Central memory CD4-positive, alpha-beta T cell (primary cell): Measurements from ENCODE around the gene WASHC4.
"Not testable (repeated sequence)": the region's sequence is repeated elsewhere in the genome, so short reads cannot be mapped to it uniquely, and the experiment has no call there.

Source experiments
- DNase-seq: peaks from one replicate; pipeline ENCODE4 v3.0.0; 2022

WASHC4 gene

DNA sequence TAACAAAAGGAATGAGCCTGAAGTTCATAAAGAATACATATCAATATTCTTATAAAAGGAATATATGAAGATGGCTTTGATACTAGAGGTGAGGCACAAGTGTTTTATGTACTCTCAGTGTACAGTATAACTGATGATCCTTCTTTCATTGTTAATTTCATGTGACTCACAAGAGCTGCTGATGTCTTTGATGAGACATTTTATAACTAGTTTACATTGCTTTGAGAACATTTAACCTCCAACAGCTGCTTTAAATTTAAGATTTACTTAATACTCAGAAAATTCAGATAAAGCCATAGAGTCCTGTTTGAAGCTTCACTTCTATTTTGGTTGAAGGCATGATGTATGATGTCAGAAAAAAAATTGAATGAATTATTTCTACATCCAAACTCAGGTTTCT, 59.8 kb downstream of the WASHC4 start:
- DNase-seq = no peak

DNA sequence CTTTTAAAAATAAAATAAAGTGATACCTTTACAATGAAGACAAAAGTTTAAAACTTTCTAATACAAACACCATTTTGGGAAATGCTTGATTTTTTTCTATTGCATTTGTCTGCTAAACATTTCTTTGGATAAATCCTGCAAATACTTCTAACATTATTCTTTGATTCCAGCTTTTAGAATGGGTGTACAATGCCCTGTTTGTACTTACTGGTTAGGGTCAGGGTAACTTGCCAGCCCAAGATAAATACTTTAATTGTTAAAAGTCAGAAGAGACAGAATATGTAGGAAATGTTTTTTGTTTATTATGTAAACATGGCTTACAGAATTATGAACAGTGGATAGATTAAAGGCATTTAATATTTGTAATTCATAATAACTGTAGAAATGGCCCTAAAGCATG, 60.5 kb downstream of the WASHC4 start:
- no peak for DNase-seq

GRCh38 chr12:105170139-105170538, 62.6 kb downstream of the WASHC4 start:
- no peak for DNase-seq

DNA sequence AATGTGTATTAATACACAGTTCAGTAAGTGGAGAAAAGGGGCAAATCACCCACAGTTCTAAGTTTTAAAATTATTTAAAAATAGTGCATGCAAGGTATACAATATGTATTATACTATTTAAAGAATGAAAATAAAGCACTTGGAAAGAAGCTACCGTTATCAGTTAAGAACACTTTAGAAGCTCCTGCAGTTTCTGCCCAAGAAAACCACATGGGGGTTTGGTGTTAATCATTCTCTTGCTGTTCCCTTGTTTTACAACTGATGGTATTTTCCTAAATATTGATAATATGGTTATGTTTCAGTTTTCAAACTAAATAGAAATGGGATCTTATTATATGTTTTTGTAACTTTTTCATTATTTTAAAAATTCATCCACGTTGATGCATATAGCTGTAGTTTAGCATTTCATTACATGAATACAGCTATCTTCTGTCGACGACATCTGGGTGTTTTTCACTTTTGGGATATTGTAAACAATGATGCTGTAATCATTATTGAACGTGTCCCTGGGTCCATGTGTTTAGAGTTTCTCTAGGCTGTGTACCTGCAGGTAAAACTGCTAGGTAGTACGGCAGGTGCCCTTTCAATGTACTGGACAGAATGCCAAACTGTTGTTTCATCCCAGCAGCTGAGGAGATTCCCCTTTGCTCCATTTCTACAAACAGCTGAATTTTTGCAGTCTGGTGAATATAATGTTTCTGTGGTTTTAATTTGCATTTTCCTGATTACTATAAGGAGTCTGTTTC, 64.3 kb downstream of the WASHC4 start:
- no peak for DNase-seq

GRCh38 chr12:105175397-105175990, 68.0 kb downstream of the WASHC4 start:
- DNase-seq = no peak

- no peak for DNase-seq
These were observed 69.7 kb downstream of the WASHC4 start for GRCh38 chr12:105177208-105177607.

- DNase-seq = not testable (repeated sequence)
These were observed 71.6 kb downstream of the WASHC4 start for GRCh38 chr12:105179114-105179513.

DNA sequence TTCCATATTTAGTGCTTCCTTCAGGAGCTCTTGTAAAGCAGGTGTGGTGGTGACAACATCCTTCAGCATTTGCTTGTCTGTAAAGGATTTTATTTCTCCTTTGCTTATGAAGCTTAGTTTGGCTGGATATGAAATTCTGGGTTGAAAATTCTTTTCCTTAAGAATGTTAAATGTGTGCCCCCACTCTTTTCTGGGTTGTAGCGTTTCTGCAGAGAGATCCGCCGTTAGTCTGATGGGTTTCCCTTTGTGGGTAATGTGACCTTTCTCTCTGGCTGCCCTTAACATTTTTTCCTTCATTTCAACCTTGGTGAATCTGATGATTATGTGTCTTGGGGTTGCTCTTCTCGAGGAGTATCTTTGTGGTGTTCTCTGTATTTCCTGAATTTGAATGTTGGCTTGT, 75.9 kb downstream of the WASHC4 start:
- DNase-seq = not testable (repeated sequence)

- DNase-seq = not testable (repeated sequence)
These were observed 76.4 kb downstream of the WASHC4 start for GRCh38 chr12:105183976-105184375.

DNA sequence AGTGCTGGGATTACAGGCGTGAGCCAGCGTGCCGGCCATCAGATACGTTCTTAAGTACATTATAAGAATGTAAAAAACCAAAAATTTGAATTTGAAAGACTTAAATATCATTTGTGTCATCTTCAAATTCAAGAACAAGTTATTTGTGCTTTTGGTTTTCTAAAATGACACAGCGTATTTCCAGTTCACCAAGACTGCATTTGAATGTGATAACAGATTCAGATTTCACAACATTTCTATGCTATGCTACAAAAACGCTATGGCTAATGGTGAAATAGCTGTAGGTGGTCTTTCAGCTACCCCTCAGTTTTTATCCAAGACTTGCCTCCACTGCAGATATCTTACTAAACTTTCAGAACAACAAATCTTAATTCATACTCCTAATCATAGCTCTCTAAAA, 81.8 kb downstream of the WASHC4 start:
- DNase-seq = no peak

- no peak for DNase-seq
These were observed 83.0 kb downstream of the WASHC4 start for GRCh38 chr12:105190530-105190929.

DNA sequence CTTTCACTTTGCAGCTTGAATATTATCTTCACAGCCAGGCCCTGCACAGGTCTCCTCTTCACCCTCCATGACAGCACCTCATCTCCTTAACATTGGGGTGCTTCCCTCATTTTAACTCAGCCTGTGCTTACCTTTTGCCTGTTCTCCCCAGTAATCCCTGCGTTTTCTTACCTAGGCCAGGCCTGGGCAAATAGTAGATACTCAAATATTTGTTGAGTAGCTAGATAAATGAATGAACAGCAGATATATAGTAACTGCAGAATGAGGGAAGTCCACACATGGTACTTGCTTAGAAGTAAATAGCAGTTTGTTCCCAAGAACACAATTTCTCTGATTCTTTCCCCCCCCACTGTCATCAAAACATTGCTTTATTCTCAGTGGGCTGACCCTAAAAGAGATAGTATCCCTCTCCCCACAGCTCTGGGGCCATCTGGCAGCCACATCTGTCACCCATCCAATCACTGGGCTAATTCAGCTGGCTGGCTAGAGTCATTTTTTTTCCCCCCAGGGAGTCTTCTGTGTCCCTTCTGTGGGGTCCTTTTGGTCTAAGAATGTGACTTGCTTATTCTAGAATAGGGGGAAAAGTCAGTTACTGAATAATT, 85.2 kb downstream of the WASHC4 start:
- DNase-seq = no peak

DNA sequence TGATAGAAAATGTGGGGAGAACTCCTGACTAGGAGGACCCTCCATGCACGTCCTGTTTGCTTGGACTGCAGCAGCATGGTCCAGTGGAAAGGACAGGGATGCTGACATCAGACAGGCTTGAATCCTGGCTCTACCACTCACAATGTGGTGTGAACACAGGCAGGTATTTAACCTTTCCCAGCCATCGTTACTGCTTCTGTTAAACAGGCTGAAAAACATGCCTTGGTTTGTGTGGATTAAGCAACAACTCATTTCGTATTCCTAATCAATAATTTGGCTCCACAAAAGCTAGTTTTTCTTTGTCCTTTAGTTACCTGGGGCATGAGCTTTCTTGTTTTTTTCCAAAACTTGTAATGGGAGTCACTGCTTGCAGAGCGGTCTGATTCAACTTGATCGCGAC, 87.4 kb downstream of the WASHC4 start:
- no peak for DNase-seq

DNA sequence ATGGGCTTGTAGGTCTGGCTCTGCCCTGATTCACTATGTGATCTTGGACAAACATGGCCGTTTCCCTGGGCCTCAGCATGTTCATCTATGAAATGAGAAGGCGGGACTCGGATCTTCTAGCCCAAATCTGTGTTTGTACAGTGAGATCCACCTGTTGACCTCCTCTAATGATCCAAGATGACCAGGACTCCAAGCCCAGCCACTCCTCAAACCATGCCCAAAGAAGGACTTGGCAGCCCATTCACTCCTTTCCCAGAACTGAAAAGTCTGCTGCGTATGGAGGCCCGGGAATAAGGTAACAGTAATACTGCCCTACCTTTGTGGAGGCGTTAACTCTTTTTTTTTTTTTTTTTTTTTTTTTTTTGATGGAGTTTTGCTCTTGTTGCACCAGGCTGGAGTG, 88.6 kb downstream of the WASHC4 start:
- DNase-seq = no peak

DNA sequence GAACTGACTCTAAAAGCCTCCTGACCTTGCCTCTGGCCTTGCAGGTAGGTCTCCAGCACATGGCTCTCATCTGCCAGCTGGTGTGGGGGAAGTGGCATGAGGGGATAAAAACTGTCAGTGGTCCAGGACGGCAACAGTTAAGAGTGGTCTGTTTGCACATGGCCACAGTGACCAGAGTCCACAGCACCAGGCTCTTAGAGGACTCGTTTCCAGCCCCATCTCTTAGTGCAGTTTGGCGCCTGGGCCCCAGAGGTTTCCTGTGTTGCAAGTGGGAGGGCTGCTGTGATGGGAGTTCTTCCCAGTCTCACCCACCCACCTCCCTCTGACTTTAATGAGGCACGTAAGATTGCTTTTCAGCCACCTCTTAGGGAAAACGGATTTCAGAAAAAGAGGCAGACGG, 91.4 kb downstream of the WASHC4 start:
- no peak for DNase-seq

- DNase-seq = no peak
These were observed 92.9 kb downstream of the WASHC4 start for GRCh38 chr12:105200385-105200784.

GRCh38 chr12:105201299-105201698, 93.8 kb downstream of the WASHC4 start:
- DNase-seq = no peak

GRCh38 chr12:105202202-105202601, 94.7 kb downstream of the WASHC4 start:
- no peak for DNase-seq

- DNase-seq = no peak
These were observed 96.6 kb downstream of the WASHC4 start for GRCh38 chr12:105204127-105204526.

DNA sequence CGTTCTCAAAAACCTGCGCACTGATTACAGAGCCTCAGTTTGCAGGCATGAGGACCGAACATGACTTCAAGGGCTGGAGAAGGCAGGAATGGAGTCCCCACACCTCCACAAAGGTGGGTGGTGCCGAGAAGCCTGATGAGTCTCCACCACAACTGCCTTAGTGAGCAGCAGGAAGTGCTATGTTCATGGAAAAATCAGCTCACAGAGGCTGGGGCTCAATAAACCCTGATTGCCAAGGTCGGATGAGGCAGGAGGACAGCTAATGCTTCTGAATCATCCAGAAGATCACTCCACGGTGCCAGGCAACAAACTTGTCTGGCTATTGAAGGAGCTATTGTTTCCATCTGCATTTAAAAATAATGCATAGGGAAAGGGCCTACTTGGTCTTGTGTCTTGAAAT, 97.4 kb downstream of the WASHC4 start:
- DNase-seq = no peak

DNA sequence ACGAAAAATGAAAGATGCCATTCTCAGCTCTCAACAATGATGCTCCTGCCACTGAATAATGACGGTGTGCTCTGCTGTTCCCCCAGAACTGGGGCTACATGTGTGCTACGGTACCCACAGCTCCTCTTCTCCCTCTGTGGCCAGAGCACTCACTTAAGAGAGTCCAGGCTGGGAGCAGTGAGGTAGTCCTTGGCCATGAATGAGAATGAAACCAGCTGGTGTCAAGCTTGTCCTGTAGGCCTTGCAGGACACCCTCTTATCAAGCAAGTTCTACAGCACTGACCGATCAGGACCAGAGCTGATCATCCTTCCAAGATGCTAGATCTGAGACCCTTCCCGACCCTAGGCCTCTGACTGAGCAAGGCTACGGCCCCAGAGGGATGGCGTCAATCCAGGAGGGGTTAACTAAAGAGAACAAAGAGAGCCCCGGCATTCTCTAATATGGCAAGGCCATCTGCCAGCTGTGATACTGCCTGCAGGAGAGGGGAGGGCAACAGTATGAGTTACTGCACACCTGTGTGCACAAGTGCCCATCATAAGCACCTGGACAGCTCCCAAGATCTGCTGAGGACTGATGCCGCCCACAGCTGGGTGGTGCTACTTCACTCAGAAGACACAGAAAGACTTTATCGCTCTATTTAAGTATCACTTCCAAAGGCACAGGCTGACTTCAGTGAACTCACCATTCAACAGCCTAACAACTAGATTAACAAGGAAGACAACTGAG, 98.0 kb downstream of the WASHC4 start:
- no peak for DNase-seq

DNA sequence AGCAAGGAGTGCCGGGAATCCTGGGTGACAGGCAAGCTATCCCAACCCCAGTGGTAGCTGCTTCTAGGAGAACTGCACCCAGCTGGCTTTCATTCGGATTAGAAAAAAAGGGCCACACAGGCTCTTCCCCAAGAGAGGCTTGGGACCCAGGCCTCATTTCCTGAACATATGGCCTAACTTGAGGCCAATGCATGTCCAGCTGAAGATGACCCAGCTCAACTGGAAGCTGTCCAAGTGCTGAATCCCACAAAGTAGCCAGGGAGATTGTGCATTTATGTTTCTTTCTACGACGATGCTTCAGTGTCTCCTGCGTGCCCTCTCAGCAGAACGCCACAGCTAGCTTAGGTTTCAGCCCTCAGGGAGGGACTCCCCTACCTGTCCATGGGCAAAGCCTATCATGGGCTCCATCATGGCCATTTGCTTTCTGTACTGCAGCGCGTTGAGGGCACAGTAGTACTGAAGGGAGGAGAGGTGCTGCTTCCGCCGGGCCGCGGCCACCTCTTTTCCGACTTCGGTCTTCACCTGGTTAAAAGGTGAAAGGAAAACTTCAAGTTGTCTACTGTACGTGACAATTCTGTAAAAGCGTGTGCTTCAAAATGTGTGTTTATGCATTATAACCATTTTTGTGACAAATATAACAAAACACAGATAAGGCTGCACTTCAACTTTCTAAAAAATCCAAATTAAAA, 99.3 kb downstream of the WASHC4 start:
- no peak for DNase-seq

DNA sequence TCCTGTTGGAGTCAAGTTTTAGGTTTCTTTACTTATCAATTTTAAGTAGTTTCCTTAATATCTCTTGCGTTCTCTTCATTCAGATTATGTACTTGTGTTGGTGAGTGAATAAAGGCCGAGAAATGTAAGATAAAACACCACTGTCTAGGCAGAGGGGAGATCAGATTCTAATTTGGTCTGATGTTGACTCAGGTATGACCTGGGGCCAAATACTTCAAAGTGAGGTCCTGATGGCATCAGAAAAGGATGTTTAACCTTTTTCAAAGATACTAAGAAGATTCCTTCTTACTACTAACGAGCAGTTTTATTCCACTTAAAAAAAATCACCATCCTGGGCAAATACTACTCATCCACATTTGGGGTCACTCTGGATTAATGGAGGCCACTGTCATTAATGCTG, 101.6 kb downstream of the WASHC4 start:
- no peak for DNase-seq
